Skeletal muscle tissue (tissue), 4 donors: ENCODE measurements around the gene DACT2. TPM values are rescaled to one million over a fixed set of nuclear protein-coding genes. Genes with fewer than 3 reads are reported as not detected.

Experiments
- H3K27ac ChIP-seq: one replicate; pipeline ENCODE4 v1.7.0; 2013; ENCODE audit warnings: mild to moderate bottlenecking, low read depth, low read length, inconsistent platforms
- H3K27me3 ChIP-seq, 3 donors: one replicate each; pipeline ENCODE4 v1.7.0; 2013; ENCODE audit warnings: low read length in 3 of 3; ENCODE audit not compliant: control insufficient read depth in 3 of 3, insufficient read depth in 3 of 3
- H3K36me3 ChIP-seq, 3 donors: one replicate each; pipeline ENCODE4 v1.7.0; 2013; ENCODE audit warnings: low read length in 3 of 3; ENCODE audit not compliant: control insufficient read depth in 3 of 3, insufficient read depth in 3 of 3
- H3K4me1 ChIP-seq, 3 donors: one replicate each; pipeline ENCODE4 v1.7.0; 2013; ENCODE audit warnings: low read length in 3 of 3, mild to moderate bottlenecking in 3 of 3; ENCODE audit not compliant: control insufficient read depth in 3 of 3, insufficient read depth in 3 of 3
- H3K4me3 ChIP-seq, 3 donors: one replicate each; pipeline ENCODE4 v1.7.0; 2013; ENCODE audit warnings: low read length in 3 of 3
- H3K9ac ChIP-seq, 3 donors: one replicate each; pipeline ENCODE4 v1.7.0; 2013; ENCODE audit warnings: low read length in 3 of 3, mild to moderate bottlenecking in 3 of 3, moderate library complexity in 2 of 3, low read depth in 1 of 3
- H3K9me3 ChIP-seq, 3 donors: one replicate each; pipeline ENCODE4 v1.7.0; 2013; ENCODE audit warnings: low read length in 3 of 3; ENCODE audit not compliant: control insufficient read depth in 3 of 3
- total RNA-seq: library from RNA; depleted of rRNA; stranded (reverse); fragments of >200 nt; gene quantifications from one replicate; pipeline ENCODE4 v1.2.3, GENCODE V29; 2014
- donor health status: Osteomylitis.

The DACT2 gene
- total RNA-seq, 1 donor from 2014 or later: 2.6 TPM

- peaks cover 0 to 18% (median 11%) of the 10 kb centered on the region in 3 donors for H3K27me3 ChIP-seq
These were observed 10.8 kb upstream of the DACT2 start for GRCh38 chr6:168330403-168330802.

GRCh38 chr6:168328086-168328485, 8.5 kb upstream of the DACT2 start:
- H3K36me3 ChIP-seq: no peaks in the 10 kb centered on the region
- no peak overlapping the region for H3K27ac ChIP-seq
- H3K9ac ChIP-seq: no peak overlapping the region
- H3K4me1 ChIP-seq: no peaks in the 10 kb centered on the region
- no peak overlapping the region for H3K4me3 ChIP-seq
- peaks cover 0 to 16% (median 4%) of the 10 kb centered on the region in 3 donors for H3K27me3 ChIP-seq
- H3K9me3 ChIP-seq: peaks cover 0 to 3% (median 0%) of the 10 kb centered on the region in 3 donors

More at GRCh38 chr6:168330403-168330802, 10.8 kb upstream of the DACT2 start:
- Histone ChIP-seq H3K9ac (no peak overlapping the region), H3K9me3 (no peaks in the 10 kb centered on the region), H3K27ac (no peak overlapping the region), H3K4me3 (no peak overlapping the region), H3K4me1 (no peaks in the 10 kb centered on the region), H3K36me3 (no peaks in the 10 kb centered on the region)

GRCh38 chr6:168326294-168327261, 7.0 kb upstream of the DACT2 start:
- H3K36me3 ChIP-seq: no peaks in the 10 kb centered on the region
- no peaks in the 10 kb centered on the region for H3K4me1 ChIP-seq
- H3K27me3 ChIP-seq: peaks cover 0 to 13% (median 11%) of the 10 kb centered on the region in 3 donors
- H3K27ac ChIP-seq: no peak overlapping the region
- H3K9me3 ChIP-seq: peaks cover 0 to 4% (median 0%) of the 10 kb centered on the region in 3 donors
- no peak overlapping the region for H3K9ac ChIP-seq
- no peak overlapping the region for H3K4me3 ChIP-seq

GRCh38 chr6:168322966-168323365, 3.4 kb upstream of the DACT2 start:
- Histone ChIP-seq H3K27ac (no peak overlapping the region), H3K4me1 (no peaks in the 10 kb centered on the region), H3K36me3 (no peaks in the 10 kb centered on the region), H3K9me3 (peaks cover 0 to 13% (median 4%) of the 10 kb centered on the region in 3 donors), H3K9ac (no peak overlapping the region), H3K4me3 (no peak overlapping the region), H3K27me3 (peaks cover 15 to 31% (median 30%) of the 10 kb centered on the region in 3 donors)

GRCh38 chr6:168320634-168321033, 1.1 kb upstream of the DACT2 start:
- Histone ChIP-seq H3K9me3 (peaks cover 0 to 13% (median 4%) of the 10 kb centered on the region in 3 donors), H3K36me3 (no peaks in the 10 kb centered on the region), H3K9ac (no peak overlapping the region), H3K4me1 (no peaks in the 10 kb centered on the region), H3K4me3 (no peak overlapping the region), H3K27ac (no peak overlapping the region), H3K27me3 (peaks cover 17 to 37% (median 35%) of the 10 kb centered on the region in 3 donors)

GRCh38 chr6:168318579-168319278, 848 bp downstream of the DACT2 start:
- H3K4me3 ChIP-seq: no peak overlapping the region
- H3K27me3 ChIP-seq: peaks cover 32 to 45% (median 45%) of the 10 kb centered on the region in 3 donors
- no peaks in the 10 kb centered on the region for H3K36me3 ChIP-seq
- no peak overlapping the region for H3K9ac ChIP-seq
- H3K4me1 ChIP-seq: no peaks in the 10 kb centered on the region
- H3K9me3 ChIP-seq: peaks cover 0 to 10% (median 4%) of the 10 kb centered on the region in 3 donors
- H3K27ac ChIP-seq: no peak overlapping the region

GRCh38 chr6:168318090-168318489, 1.5 kb downstream of the DACT2 start:
- H3K27me3 ChIP-seq: peaks cover 32 to 48% (median 45%) of the 10 kb centered on the region in 3 donors

GRCh38 chr6:168315596-168315995, 4.0 kb downstream of the DACT2 start:
- Histone ChIP-seq H3K9ac (no peak overlapping the region), H3K27ac (no peak overlapping the region), H3K4me3 (no peak overlapping the region), H3K4me1 (no peaks in the 10 kb centered on the region), H3K36me3 (no peaks in the 10 kb centered on the region), H3K9me3 (peaks cover 0 to 1% (median 0%) of the 10 kb centered on the region in 3 donors), H3K27me3 (peaks cover 28 to 36% (median 34%) of the 10 kb centered on the region in 3 donors)

More at GRCh38 chr6:168318090-168318489, 1.5 kb downstream of the DACT2 start:
- Histone ChIP-seq H3K36me3 (no peaks in the 10 kb centered on the region), H3K27ac (no peak overlapping the region), H3K9ac (no peak overlapping the region), H3K4me3 (no peak overlapping the region), H3K4me1 (no peaks in the 10 kb centered on the region), H3K9me3 (peaks cover 0 to 10% (median 4%) of the 10 kb centered on the region in 3 donors)

- Histone ChIP-seq H3K4me1 (no peaks in the 10 kb centered on the region), H3K36me3 (no peaks in the 10 kb centered on the region), H3K27ac (no peak overlapping the region), H3K9ac (no peak overlapping the region), H3K4me3 (no peak overlapping the region), H3K9me3 (no peaks in the 10 kb centered on the region), H3K27me3 (peaks cover 24 to 35% (median 29%) of the 10 kb centered on the region in 3 donors)
These were observed 4.6 kb downstream of the DACT2 start for GRCh38 chr6:168314948-168315347.
